HS-27A (cell line): Measurements from ENCODE around the gene LIG4.
A peak's percentile ranks its signal among the peaks of the same experiment; 100 is the strongest.
"Not testable (repeated sequence)": the region's sequence is repeated elsewhere in the genome, so short reads cannot be mapped to it uniquely, and the experiment has no call there.

Experiments
- DNase-seq: peaks from one replicate; pipeline ENCODE4 v3.0.0-alpha.2; 2012; ENCODE audit warnings: low read depth, missing footprints

LIG4 gene

DNA sequence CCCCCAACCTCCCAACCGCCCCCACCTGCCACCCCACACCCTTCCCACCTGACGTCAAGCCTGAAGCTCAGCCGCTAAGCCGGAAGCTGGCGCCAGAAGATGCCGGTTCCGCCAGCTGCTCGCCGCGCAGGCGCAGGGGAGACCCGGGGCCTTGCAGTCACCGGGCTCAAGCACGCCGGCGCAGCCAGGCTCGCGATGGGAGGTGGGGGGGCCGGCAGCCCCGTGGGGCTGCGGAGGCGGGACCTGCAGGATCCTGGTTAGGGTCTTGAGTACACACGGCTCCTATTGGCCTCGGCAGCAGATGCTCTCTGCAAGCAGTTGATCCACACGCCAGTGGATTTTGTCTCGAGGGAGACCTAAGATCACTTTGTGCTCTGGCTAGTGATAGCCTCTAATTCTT, at the start of gene LIG4:
TSS of gene LIG4 (minus strand) at position 101 of the 400 bp plus-strand sequence. CDS start 4,268 bp downstream, outside the sequence.
- peak; percentile 51 for DNase-seq

DNA sequence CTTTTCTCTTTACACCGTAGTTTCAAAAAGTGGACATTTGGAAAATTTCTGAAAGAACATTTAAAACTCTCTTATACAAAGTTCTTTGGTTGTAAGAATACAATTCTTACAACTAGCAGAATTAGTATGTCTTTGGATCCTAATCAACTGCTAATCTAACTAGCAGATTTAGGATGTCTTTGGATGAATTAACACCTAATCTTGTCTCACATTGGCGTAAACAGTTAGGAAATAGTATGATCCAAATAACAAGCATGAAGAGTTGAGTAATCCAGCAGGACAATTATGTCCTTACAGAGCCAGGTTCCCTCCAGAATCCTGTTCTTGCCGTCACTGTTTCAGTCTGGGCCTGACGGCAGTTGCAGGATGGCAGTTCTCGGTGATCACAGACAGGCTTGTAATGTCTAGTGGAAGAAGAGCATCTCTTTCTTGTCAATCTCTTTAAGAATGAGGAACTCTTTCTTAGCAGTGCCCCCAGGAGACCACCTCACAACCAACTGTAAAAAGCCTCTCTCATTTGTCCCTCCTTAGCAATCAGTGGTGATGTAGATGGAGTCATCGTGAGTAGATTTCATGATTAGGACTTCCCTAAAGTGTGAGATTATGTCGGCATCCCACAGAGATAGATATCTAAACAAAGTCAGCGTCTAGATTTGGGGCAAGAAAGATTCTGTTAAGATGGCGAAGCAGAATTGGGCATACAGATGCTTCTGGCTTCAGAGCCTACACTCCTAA, 48.5 kb upstream of the LIG4 start:
- no peak for DNase-seq

DNA sequence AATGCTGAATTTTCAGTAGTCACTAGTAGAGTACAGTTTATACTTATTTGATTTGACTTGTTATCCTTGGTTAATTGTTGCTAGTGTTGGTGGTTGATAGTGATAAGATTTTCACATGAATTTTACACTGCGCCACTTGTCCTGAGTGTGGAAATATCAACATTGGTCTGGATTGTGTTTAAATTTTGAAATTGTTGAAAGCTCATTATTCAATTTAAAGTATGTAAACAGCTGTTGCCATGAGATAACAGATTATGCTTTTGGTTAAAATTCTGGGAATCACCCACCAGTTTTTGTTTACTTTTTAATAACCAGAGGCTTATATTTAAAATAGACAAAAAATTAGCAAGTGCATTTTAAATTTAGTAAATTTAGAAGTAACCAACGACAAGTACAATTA, 41.9 kb upstream of the LIG4 start:
- no peak for DNase-seq

DNA sequence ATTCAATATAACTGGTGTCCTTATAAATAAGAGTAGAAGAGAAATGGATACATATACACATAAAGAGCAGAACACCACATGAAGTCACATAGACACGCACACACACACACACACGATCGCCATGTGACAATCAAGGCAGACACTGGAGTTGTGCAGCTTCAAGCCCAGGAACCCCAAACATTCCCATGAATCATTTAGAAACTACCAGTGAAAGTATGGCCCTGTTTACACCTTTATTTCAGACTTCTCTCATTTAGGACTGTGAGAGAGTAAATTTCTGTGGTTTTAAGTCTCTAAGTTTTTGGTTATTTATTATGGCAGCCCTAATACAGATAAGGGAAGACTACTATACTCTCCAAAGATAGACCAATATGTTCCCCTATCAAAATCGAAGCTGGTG, 33.8 kb upstream of the LIG4 start:
- DNase-seq = no peak

DNA sequence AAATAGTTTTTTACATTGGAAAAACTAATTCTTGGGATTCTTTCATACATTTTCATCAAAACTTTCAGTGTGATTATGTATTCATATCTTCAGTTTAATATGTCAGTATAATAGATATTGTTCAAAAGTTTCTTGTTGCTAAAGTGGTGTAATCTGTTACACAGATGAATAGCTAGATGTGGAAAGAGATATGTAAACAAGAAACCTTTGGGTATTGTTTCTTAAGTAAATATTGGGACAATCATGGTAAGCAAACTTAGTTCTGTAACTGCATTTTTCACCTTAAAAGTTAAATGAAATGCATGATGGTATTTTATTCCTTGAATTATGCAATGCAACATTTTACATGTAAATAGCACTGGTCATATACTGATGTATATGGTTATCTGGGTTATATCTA, 15.0 kb upstream of the LIG4 start:
- DNase-seq = no peak

DNA sequence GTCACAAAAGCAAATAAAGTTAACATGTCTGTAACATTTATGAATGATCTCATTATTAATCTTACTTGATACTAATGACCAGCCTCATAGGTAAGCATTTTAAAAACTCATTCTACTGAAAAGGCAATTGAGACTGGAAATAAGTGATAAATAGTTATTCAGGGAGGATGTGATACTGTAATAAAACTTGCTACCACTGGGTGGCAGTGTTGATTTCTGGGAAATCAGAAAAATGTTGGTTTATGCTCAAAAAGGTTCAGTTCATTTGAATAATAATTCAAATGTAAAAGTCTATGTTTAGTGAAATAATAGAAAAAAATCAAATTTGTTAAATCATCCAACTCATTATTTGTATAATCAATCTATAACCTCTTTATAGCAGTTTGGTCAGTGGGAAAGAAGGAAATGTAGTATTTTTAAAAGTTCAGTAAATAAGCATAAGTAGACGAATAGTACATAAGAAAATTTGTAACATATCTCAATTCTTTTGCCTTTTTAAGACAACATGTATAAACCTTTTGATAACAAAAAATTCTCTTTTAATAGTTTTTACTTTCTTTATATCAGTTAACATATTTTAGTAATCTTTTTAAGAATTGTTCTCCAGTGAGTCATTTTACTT, 12.4 kb upstream of the LIG4 start:
- DNase-seq = no peak

DNA sequence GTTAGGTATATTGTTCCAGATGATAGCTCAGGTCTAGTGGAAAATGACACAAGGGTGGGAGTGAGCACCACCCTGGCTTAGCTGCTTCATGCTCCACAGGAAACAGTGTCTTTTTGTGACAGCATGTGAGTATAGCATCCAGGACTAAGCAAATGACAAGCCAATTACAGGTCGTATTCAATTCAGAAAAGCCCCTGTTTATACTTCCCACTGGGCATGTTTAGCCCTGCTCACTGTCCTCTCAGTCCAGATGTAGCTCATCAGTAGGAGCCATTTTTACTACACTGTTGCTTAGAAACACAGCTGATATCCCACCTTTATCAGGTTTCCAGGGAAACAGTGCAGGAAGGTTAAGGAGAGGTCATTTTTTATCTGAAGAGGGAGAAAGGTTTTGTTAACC, 10.8 kb upstream of the LIG4 start:
- no peak for DNase-seq

DNA sequence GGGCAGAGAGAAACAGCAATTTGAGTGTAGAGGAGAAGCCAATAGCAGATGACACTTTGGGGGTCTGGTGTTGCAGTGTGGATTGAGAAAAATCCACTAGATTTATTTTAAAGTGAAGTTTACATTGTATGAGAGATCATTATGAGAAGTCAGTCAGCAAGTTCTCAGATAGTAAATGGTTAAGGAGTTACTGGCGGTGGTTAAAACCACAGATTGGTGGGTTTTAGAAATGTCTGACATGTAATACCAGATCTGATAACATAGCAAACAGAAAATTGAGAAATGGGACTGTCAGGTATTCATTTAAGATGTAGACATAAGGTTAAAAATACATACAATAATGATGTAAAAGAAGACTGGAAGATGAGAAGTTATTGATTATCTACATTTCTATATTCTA, 10.1 kb upstream of the LIG4 start:
- DNase-seq = no peak

DNA sequence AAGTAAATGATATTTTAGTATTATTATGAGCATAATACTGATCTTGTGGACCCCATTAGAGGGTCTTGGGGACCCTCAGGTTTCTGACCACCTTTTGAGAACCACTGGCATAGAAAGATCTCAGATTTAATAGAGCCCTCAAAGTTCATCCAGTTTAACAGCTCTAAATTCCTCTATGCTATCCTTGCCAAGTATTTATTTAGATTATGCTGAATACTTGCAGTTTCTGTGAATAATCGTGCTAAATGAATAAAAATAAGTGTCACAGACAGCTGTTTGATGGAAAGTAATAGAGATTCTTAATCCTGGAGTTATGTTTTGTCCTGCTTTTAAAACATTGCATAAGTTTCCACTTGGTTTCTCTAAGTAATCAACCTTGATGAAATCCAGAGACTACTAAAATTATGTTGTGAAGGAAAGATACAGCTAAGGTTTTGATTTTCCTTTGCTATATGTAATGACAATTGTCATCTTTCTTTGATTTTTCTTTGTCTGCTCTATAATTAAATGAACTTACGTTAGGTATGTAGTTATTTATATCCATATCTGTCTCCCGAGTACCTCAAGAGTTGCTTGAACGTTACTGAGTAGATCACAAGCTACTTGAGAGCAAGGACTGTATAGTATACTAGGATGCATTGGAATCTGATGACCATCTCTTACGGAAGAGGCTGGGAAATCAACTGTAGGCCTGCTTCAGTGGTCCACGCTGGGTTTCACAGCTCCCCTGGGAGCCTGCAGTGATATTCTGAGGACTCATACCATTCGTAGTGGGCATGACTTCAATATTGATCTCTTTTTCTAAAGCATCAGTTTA, 8.6 kb upstream of the LIG4 start:
- no peak for DNase-seq

DNA sequence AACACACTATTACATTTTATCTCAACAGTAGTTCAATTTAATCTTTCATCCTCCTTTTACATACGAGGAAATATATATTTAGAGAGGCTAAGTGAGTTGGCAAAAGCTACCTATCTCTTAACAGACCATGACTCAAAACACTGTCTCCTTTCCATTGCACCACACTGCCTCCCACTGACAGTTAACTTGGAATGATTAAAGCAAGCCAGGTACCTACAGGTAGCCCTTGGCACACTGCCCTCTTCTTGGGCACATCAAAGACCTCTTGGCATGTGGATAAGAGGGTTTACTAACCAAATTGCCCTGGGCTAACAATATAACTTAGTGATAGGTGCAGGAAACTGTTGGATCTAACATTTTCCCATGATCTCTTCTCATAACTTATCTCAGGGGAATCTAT, 4.7 kb upstream of the LIG4 start:
- DNase-seq = no peak

DNA sequence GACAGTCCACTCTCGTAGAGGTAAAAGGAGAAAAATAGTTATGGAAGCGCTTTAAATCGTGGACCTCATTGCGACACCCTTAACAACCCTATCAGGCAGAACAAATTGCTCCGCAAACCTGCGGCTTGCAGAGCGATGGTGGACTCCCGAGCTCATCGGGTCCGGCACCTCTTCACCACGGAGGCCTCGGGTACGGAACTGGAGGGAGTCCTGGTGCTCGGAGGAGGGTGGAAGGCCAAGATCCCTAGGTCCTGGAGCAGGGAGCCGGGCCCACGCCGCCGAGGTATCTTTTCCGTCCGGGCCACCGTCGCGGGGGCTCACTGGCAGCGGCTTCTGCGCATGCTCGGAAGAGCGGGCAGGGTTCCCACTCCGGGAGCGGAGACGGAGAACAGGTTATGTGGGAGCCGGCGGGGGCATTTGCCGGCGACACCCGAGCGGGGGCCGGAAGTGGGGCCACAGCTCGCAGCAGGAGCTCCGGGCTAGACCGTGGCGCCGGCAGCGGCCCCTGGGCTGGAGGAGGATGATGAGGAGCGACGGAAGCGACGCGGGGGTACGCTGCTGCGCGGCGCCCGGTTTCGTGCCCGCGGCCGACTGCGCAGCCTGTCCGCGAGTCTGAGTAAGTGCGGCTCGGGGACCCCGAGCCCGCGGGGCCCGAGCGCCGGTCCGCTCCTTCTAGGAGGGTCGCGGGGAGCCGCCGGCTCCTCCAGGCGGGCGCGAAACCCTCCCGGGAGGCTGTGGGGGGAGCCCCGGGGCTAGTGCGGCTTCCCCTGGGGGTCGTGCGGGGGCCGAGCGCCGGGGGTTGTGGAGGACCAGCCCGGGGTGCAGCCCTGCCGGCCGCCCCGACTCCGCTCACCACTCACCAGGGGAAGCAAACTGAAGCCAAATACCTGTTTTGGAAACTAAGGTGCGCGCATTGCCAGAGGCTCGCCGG, 3.0 kb upstream of the LIG4 start, which contains the start of gene ABHD13:
TSS of gene ABHD13 (plus strand) at position 349 of the 931 bp plus-strand sequence. CDS start 10,827 bp downstream, outside the sequence.
- peak; percentile 69 for DNase-seq

DNA sequence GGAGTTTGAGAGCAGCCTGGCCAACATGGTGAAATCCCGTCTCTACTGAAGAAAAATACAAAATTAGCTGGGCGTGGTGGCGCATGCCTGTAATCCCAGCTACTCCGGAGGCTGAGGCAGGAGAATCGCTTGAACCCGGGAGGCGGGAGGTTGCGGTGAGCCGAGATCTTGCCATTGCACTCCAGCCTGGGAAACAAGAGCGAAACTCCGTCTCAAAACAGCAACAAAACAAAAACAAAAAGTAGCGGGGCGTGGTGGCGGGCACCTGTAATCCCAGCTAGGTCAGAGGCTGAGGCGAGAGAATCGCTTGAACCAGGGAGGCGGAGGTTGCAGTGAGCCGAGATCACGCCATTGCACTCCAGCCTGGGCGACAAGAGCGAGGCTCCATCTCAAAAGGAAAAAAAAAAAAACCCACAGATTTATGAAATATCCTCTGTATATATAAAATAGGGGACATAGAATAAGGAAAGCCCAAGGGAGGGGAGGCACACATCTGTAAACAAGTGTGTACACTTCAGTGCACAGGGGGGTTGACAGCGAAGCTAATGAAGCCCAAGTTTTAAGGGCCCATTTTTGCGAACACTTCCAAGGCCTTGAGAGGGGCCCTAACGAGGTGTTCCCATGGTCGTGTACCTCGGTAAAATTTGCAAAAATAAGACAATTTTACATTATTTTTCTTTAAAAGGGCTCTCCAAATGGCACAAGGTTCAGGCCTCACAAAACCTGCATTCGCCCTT, 2.1 kb upstream of the LIG4 start:
- DNase-seq = not testable (repeated sequence)

DNA sequence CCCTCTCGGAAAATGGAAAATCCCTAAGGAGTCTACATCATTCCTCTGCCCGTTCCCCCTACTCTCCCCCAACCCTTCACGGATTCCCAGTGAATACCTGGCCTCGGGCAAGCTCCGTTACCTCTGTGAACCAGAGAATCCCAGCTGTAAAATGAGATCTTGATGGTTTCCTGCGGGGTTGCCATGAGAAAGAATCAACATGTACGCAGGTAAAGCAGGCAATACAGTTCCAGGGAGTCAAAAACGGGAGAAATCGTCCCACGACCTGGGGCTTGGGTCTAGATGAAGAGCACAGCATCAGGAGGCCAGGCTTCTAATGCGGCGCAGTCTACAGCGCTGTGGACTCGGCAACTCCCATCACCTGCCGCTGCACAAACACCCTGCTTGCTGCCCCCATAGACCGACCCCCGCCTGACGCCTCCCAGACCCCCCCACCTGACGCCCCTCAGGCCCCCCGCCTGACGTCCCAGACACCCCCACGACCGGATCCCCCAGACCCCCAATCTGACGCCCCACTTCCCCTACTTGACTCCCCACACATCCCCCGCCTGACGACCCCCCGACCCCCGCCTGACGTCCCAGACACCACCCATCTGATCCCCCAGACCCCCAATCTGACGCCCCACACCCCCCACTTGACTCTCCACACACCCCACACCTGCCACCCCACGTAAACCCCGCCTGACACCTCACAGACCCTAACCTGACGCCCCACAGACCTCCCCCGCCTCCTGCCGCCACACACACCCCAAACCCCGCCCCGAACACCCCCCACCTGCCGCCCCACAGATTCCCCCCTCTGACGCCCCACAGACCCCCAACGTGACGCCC, 680 bp downstream of the LIG4 start:
- DNase-seq = no peak

DNA sequence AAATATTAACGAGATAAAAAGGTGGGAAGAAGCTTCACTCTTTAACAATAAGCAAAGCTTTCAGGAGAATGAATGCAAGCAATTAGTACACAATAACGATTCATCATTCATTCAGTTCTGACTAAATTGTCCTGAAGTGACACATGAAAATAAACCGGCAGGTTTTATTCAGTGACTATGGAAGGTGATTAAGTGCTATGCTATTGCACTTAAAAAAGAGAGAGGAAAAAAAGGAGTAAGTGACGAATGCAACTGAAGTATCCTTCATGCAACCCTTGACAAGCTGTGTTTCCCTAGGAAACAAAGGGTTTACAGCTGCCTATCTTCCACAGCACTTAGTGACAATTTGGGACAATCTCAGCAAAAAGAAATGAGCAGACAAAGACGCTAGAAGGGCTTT, 1.4 kb downstream of the LIG4 start:
- no peak for DNase-seq

DNA sequence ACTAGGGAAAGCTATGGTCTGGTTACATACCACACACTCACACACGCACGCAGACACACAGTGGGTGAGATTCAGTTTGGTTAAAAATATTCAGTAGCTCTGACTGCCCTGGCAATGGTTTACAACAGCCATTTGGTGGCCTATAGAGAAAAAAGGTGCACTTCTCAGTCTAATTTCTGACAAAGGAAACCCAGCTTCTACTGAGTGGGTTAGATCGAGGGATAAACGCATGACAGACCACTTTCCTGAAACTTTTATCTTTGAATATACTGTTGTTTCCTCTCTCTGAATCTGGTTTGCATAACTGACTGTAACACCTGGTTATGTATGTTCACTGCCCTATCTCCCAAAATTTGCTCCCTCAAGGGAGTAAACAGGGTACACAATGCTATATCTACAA, 2.5 kb downstream of the LIG4 start:
- no peak for DNase-seq

DNA sequence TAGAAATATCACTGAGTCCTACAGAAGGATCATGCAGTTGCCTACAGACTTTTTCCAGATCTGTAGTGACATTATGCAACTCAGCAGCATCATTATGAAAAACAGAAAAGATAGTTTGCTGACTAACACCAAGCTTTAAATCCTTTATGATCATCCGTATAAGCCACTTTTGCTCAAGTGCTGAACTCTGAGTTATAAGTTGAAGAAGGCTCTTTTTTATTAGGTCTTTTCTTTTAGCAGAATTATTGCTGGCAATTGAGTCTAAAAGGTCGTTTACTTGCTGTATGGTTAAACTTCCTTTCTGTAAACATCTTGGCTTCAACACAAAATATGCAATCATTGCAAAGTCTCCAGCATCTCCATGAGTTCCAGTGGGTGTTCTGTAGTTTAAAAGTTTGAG, 4.8 kb downstream of the LIG4 start:
- no peak for DNase-seq

DNA sequence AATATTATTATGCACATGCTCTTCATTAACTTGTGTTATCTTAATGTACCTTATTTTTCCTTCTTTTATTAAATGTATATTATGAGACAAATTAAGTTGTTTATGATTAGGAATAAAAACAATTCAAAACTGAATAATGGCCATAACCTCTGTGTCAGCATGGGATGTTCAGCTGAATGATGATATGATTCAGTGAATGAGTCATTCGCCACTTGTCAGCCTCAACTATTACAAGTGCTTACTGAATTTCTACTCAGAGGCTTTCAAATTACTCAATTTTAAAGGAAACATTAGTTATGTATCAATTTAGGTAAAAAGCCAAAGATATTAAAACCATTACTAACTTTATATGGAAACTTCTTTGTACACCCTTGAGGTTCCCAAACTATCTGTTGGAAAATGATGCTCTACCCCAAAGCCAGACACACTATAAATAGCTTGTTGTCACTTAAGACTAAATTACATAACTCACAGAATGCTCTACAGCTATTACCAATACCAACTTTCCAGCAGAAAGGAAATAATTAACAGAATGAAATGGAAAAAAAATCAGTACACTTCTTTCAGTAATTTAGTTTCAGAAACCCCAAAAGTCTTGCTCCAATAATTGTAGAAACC, 14.4 kb downstream of the LIG4 start:
- DNase-seq = no peak

DNA sequence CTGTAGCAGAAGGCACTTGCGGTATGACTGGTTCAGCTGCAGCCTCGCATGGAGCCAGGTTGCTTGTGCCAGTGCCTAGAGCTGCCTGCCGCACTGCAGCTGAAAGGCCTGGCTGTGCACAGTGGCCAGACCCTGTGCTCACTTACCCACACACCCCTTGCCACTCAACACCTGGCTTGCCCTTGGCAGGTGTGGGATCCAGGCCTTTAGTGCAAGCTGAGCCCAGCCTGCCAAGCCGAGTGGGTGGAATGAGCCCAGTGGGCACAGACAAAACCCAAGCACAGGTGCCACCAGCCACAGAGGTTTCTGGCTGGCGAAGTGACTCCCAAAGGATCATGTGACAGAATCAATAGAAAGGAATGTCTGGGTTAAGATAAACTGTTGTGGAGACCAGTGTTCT, 19.5 kb downstream of the LIG4 start:
- no peak for DNase-seq

DNA sequence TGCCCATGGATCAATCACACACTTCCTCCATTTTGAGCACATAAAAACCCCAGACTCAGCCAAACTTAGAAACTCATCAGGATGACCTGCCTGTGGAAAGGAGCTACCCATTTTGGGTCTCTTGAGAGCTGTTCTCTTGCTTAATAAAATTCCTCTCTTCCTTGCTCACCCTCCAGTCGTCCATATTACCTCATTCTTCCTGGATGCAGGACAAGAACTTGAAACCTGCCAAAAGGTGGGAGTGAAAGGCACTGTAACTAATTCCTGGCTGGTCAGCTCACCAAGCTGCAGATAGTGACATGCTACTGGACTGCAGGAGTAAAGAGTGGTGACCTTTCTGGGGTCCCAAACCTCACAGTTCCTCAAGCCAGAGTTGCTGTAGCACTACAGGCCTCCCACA, 20.2 kb downstream of the LIG4 start:
- no peak for DNase-seq

DNA sequence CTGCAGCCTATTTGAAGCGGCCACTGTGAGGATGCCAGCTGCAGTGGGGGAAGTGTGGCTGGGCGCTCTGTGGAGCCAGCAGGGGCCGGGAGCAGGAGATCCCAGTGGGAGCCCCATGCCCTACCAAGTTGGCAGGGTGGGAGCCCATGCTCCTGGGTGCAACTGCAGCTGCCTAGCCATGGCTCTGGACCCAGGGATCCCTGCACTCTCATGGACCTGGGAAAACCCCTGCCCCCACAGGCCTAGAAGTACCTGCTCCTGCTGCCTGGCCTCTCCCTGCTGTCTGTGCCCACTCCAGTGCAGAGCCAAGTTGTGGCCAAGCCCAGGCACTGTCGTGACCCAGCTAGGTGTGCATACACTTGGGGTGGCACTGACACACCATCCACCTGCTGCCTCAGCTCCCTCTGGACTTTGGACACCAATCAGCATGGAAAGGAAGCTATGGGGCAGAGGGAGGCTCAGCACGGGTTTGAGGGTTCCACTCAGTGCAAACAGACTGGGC, 20.9 kb downstream of the LIG4 start:
- no peak for DNase-seq
